Measurements from ENCODE around the gene CSNK1E. TPM values are rescaled to one million over a fixed set of nuclear protein-coding genes. Genes with fewer than 3 reads are reported as not detected.
A peak's percentile ranks its signal among the peaks of the same experiment; 100 is the strongest.

The CSNK1E gene
- total RNA-seq, 4 donors from 2014 or later, result 84.5 to 164 (median 112) TPM

DNA sequence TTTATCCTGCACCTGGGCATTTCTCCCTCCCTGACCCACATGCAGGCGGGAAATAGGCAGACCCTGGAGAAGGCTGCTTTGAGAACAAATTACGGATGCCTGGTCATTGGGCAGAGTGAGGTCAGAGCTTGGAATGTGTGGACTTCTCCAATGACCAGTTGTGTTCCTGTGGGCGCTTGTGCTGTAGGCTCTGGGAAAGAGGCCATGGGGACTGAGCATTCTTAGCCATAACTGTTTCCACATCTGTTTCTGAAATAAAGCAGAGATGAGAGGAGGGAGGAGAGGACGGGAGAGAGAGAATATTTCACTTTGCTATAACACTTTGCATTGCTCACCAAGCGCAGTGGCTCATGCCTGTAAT, 33.2 kb downstream of the CSNK1E start:
- peak; percentile 51 for ATAC-seq (ENCODE audit: low FRiP score)
- DNase-seq (ENCODE audit: low spot score), result no peak
- TF ChIP-seq, protein P1, sequence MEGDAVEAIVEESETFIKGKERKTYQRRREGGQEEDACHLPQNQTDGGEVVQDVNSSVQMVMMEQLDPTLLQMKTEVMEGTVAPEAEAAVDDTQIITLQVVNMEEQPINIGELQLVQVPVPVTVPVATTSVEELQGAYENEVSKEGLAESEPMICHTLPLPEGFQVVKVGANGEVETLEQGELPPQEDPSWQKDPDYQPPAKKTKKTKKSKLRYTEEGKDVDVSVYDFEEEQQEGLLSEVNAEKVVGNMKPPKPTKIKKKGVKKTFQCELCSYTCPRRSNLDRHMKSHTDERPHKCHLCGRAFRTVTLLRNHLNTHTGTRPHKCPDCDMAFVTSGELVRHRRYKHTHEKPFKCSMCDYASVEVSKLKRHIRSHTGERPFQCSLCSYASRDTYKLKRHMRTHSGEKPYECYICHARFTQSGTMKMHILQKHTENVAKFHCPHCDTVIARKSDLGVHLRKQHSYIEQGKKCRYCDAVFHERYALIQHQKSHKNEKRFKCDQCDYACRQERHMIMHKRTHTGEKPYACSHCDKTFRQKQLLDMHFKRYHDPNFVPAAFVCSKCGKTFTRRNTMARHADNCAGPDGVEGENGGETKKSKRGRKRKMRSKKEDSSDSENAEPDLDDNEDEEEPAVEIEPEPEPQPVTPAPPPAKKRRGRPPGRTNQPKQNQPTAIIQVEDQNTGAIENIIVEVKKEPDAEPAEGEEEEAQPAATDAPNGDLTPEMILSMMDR (IDR thresholded peaks at IDR 0.05), result no peak

DNA sequence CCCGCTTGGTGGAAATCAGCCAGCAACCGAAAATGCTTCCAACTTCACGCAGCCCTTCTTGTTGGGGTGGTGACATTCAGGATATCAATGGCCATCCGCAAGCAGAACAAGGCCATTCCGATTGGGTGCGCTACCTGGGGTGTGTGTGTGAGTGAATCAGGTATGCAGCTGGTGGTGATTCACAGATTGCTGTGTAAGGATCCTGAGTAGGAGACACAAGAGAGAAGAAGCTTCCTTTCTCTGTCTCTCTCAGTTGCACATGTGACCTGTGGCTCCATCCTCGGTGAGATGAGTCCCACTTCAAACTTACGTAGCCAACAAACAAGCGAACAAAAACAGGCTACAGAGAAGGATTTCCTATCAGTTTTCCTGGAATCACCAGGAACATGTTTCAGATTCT, 34.8 kb downstream of the CSNK1E start:
- no peak for ATAC-seq (ENCODE audit: low FRiP score)
- TF ChIP-seq, protein P1 (IDR thresholded peaks at IDR 0.05), result no peak
- DNase-seq (ENCODE audit: low spot score), result no peak

DNA sequence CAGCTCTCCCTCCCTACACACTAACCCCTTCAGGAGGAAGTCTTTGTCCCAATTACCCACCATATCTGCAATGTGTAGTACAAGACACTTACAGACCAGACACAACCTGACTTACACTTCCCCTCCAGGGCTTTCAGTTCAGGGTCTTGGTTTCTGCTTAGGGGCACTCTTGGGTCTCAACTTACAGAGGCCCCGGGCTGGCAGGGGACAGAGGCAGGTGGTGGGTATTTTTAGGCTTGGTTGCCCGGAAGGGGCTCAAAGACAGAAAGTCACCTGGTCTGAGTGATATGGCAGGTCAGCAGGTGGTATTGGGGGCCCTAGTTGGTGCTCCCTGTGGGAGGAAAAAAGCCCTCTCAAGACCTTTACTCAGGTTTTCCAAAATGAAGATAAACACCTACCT, 41.1 kb downstream of the CSNK1E start:
- TF ChIP-seq, protein P1 (IDR thresholded peaks at IDR 0.05), result no peak
- no peak for ATAC-seq (ENCODE audit: low FRiP score)

DNA sequence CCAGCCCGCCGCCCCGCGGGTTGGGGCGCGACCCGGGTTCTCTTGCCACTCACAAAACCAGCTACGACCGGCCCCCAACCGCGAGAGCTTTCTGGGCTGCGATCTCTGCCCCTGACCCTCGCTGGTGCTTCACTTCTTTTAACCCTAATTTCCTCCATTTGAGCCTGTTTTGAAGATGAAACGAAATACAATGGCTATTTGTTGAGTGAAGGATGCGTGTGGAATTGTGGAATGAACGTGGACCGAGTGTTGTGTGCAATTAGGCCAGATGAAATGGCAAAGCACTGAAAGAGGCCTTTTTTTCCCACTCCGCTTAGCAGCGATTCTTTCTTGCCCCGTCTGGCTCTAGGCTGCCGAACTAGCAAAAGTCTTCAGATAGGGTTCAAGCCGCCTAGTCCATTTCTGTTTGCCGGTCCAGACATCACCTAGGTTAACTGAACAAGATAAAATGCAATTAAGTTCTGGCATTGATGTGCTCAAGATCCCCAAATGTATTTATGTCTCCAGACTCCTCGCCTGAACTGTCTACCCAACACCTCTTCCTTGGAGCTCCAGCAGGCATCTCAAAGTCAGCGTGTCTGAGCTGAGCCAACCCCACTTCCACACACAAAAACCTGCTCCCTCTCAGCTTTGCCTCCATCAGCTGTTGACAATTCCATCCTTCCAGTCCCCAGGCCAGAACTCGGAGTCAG, 44.0 kb downstream of the CSNK1E start:
- ATAC-seq (ENCODE audit: low FRiP score), result peak; percentile 11
- DNase-seq (ENCODE audit: low spot score), result no peak
- TF ChIP-seq, protein P1 (IDR thresholded peaks at IDR 0.05), result no peak

More for the DNA sequence above, 41.1 kb downstream of the CSNK1E start:
- no peak for DNase-seq (ENCODE audit: low spot score)

DNA sequence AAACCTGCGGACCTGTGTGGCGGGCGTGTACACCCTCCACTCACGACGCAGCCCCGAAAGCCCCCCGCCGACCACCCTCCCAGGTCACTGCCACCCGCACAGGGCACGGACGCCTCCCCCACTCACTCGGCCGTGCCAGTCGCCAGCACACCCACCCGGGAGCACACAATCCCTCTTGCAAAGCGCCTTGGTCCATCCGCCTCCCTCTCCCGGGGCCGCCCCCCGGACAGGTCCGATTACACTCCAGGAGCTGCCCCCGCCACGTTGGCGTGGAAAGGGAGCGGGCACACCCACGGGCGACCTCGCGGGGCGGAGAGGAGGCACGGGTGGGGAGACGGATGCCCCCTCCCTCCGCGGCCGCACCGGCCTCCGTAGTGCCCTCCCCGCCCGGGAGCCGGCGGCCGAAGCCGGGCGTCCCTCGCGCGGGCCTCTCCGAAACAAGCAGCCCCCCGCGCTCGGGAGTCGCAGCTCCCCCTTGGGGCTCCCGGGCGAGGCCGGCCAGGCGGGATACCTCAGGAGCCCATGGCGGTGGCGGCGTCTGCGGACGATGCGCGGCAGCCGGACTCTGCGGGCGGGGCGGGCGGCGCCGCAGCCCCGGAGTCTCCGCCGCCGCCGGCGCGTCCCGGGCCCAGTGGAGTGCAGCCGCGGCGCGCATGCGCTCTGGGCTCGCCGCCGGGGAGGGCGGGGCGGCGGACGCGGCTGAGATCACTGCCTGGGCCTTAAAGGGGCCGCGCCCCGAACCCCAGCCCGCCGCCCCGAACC, 44.7 kb downstream of the CSNK1E start, which contains the start of gene TMEM184B:
Gene TMEM184B, minus strand, starts transcription at position 638 of the 762 bp plus-strand sequence. CDS start 25,049 bp downstream, outside the sequence.
- DNase-seq (ENCODE audit: low spot score) (peak; percentile 38), ATAC-seq (ENCODE audit: low FRiP score) (peak; percentile 84)
- TF ChIP-seq, protein P1 (IDR thresholded peaks at IDR 0.05), result no peak

DNA sequence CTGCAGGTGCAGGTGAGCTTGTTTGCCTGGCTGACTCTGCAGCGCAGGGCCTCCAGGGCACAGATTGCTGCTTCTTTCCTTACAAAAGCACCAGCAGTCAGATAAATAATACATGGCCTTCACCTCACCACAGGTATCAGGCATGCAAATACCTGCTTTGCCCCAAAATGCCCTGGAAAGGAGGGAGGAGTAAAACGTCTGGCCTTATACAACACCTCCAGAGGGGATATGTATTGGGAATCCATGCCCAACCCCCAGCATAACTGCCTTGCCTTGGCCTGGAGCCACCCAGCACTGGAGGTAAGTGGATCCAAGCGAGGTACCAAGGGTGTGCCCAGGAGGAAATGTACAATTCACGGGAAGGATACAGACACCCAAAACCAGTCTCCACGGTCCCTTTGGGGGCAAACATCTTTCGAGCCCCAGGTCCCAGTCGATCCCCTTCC, 45.3 kb downstream of the CSNK1E start:
- TF ChIP-seq, protein P1 (IDR thresholded peaks at IDR 0.05), result no peak
- ATAC-seq (ENCODE audit: low FRiP score), result no peak
- DNase-seq (ENCODE audit: low spot score), result no peak

All from omental fat pad (tissue), 4 donors.